Measurements from ENCODE around the gene NOTCH2.

GRCh38 chr1:119914071-119914470 is 155.4 kb downstream of the NOTCH2 start:
- no peak for TF ChIP-seq CTCF (IDR thresholded peaks at IDR 0.05)
- TF ChIP-seq EZH2 (IDR thresholded peaks at IDR 0.05) = no peak
